SK-N-SH (cell line): Measurements from ENCODE around the gene ASCL3. TPM values are rescaled to one million over a fixed set of nuclear protein-coding genes. Genes with fewer than 3 reads are reported as not detected.
"Not testable (repeated sequence)": the region's sequence is repeated elsewhere in the genome, so short reads cannot be mapped to it uniquely, and the experiment has no call there.

Source experiments
- CTCF ChIA-PET: fragments of 300-600, 350-600 bp; formaldehyde crosslinking; extraction: SDS; loops from one replicate; lab custom pipeline; 2021; lab: Yijun Ruan, JAX
- POLR2A ChIA-PET: fragments of 350-600 bp; sonication (Branson Sonifier 250); formaldehyde crosslinking; extraction: SDS; loops from one replicate; lab custom pipeline; 2020; ENCODE audit warnings: antibody characterized with exemption, inconsistent platforms; lab: Yijun Ruan, JAX
- DNase-seq: peaks from one replicate; pipeline ENCODE4 v3.0.0; 2012
- H2AFZ ChIP-seq: fragments of 200-600 bp; sonication (generic); 2 replicates; pipeline ENCODE4 v1.8.1; 2016; ENCODE audit warnings: antibody characterized with exemption, mild to moderate bottlenecking, low read depth
- H3F3A ChIP-seq: fragments of 200-600 bp; sonication (generic); replicated peaks from 2 replicates; pipeline ENCODE3; 2016; ENCODE audit warnings: antibody characterized with exemption, mild to moderate bottlenecking; ENCODE audit not compliant: insufficient read depth
- H3K27ac ChIP-seq, 2 experiments: fragments of 200-500 bp in 1 of 2; fragments of 200-600 bp in 1 of 2; sonication (Bioruptor generic) in 1 of 2; sonication (generic), shearing (Covaris generic) in 1 of 2; 2 replicates each; pipeline versions ENCODE4 v1.5.1 to v1.6.1; 2014 to 2016; ENCODE audit warnings: low read depth in 2 of 2, inconsistent platforms in 1 of 2, low read length in 1 of 2, mild to moderate bottlenecking in 1 of 2, mixed read lengths in 1 of 2
- H3K27me3 ChIP-seq: fragments of 200-600 bp; sonication (generic), shearing (Covaris generic); 2 replicates; pipeline ENCODE4 v1.6.1; 2016; ENCODE audit warnings: mixed run types; ENCODE audit not compliant: insufficient read depth
- H3K36me3 ChIP-seq, 2 experiments: fragments of 200-500 bp in 1 of 2; fragments of 200-600 bp in 1 of 2; sonication (Bioruptor generic) in 1 of 2; sonication (generic) in 1 of 2; replicated peaks in 1 of 2; 2 replicates each; pipeline versions ENCODE3 to v1.5.1; 2014 to 2016; ENCODE audit warnings: low read length in 1 of 2, mild to moderate bottlenecking in 1 of 2; ENCODE audit not compliant: insufficient read depth in 2 of 2, control insufficient read depth in 1 of 2
- H3K4me1 ChIP-seq, 2 experiments: fragments of 200-500 bp in 1 of 2; fragments of 200-600 bp in 1 of 2; sonication (Bioruptor generic) in 1 of 2; sonication (generic), shearing (Covaris generic) in 1 of 2; 2 replicates each; pipeline versions ENCODE4 v1.5.1 to v1.6.1; 2014 to 2016; ENCODE audit warnings: low read depth in 1 of 2, low read length in 1 of 2, mixed run types in 1 of 2; ENCODE audit not compliant: insufficient read depth in 2 of 2, control insufficient read depth in 1 of 2
- H3K4me2 ChIP-seq: fragments of 200-600 bp; sonication (generic), shearing (Covaris generic); 2 replicates; pipeline ENCODE4 v1.6.1; 2017; ENCODE audit warnings: mixed run types
- H3K4me3 ChIP-seq, 2 experiments: fragments of 200-500 bp in 1 of 2; fragments of 200-600 bp in 1 of 2; sonication (Bioruptor generic) in 1 of 2; sonication (generic), shearing (Covaris generic) in 1 of 2; 2 replicates each; pipeline versions ENCODE4 v1.5.1 to v1.8.1; 2014 to 2016; ENCODE audit warnings: low read depth in 2 of 2, inconsistent platforms in 1 of 2, low read length in 1 of 2, mild to moderate bottlenecking in 1 of 2, mixed read lengths in 1 of 2, moderate library complexity in 1 of 2
- H3K79me2 ChIP-seq: fragments of 200-600 bp; sonication (generic); 2 replicates; pipeline ENCODE4 v1.8.1; 2017; ENCODE audit warnings: mild to moderate bottlenecking; ENCODE audit not compliant: insufficient read depth
- H3K9ac ChIP-seq: fragments of 200-600 bp; sonication (generic); 2 replicates; pipeline ENCODE4 v1.6.1; 2017; ENCODE audit warnings: mixed run types
- H3K9me2 ChIP-seq: fragments of 200-600 bp; sonication (generic); 2 replicates; pipeline ENCODE4 v1.6.1; 2017; ENCODE audit warnings: mixed run types
- H3K9me3 ChIP-seq: fragments of 200-600 bp; sonication (generic); 2 replicates; pipeline ENCODE4 v1.6.1; 2017; ENCODE audit warnings: mixed run types, mild to moderate bottlenecking, moderate library complexity
- H4K20me1 ChIP-seq: fragments of 200-600 bp; sonication (generic); 2 replicates; pipeline ENCODE4 v1.6.1; 2017; ENCODE audit warnings: mild to moderate bottlenecking, mixed run types; ENCODE audit not compliant: insufficient read depth
- MAX ChIP-seq: IDR thresholded peaks from 2 replicates; pipeline ENCODE4 v1.4.0; 2012; ENCODE audit warnings: low read depth
- MEF2A ChIP-seq: IDR thresholded peaks from 2 replicates; pipeline ENCODE4 v1.4.0; 2012; ENCODE audit warnings: low read depth, borderline replicate concordance
- MXI1 ChIP-seq: IDR thresholded peaks from 2 replicates; pipeline ENCODE4 v1.6.1; 2012; ENCODE audit warnings: mild to moderate bottlenecking, low read depth, low read length, improper control_type of control experiment
- TAF1 ChIP-seq: IDR thresholded peaks from 2 replicates; pipeline ENCODE4 v1.6.1; 2012; ENCODE audit warnings: low read depth, mild to moderate bottlenecking, low read length, moderate library complexity, borderline replicate concordance
- USF1 ChIP-seq: IDR thresholded peaks from 2 replicates; pipeline ENCODE4 v1.4.0; 2012; ENCODE audit warnings: low read depth, borderline replicate concordance
- USF2 ChIP-seq: fragments of 150-350 bp; IDR thresholded peaks from 2 replicates; pipeline ENCODE4 v1.6.1; 2017; ENCODE audit warnings: antibody characterized with exemption, low read length, low read depth, borderline replicate concordance
- YY1 ChIP-seq: IDR thresholded peaks from 2 replicates; pipeline ENCODE4 v1.4.0; 2012; ENCODE audit warnings: low read depth, mild to moderate bottlenecking
- ZBTB33 ChIP-seq: IDR thresholded peaks from 2 replicates; pipeline ENCODE4 v1.4.0; 2012; ENCODE audit warnings: low read depth, borderline replicate concordance
- WGBS: methylation state at CpG from one replicate; pipeline ENCODE4 v1.1.6; 2017; ENCODE audit warnings: low lambda C conversion rate; 5-methylcytosine and 5-hydroxymethylcytosine counted together
- polyA plus RNA-seq, 3 experiments: library from polyadenylated mRNA; depleted of rRNA; stranded (reverse); fragments of >200 nt; gene quantifications; 2 replicates each; pipeline ENCODE4 v1.2.3, GENCODE V29; 2012

Gene ASCL3
- polyA plus RNA-seq, 1 of the 3 experiments (the other 2 are of a cell fraction), result not detected

- no peaks in the 10 kb centered on the region for H3K9me2 ChIP-seq
- no peak overlapping the region for H3K4me3 ChIP-seq
- TF ChIP-seq TAF1 (no peak), USF1 (no peak), ZBTB33 (no peak), MEF2A (no peak), YY1 (no peak), MXI1 (no peak), MAX (no peak), USF2 (no peak)
- H3K4me2 ChIP-seq, result no peak overlapping the region
- H3K27me3 ChIP-seq, result no peaks in the 10 kb centered on the region
- POLR2A ChIA-PET, result interaction anchor here (2.3 kb wide), 1 partner anchor 16 kb away, joined by 6 read pairs; the partner anchor contains the start of gene TMEM9B
- H3K27ac ChIP-seq, result no peak overlapping the region
- H3K4me1 ChIP-seq, result no peaks in the 10 kb centered on the region
- H2AFZ ChIP-seq, result no peak overlapping the region
- H4K20me1 ChIP-seq, result no peaks in the 10 kb centered on the region
- no peaks in the 10 kb centered on the region for H3K36me3 ChIP-seq
- 78% methylated on average over 3 of the region's 3 CpGs for WGBS
- no peak for DNase-seq
- no peak overlapping the region for H3K9ac ChIP-seq
- CTCF ChIA-PET, result interaction anchor here (1.5 kb wide), 1 partner anchor 35 kb away, joined by 5 read pairs; no protein-coding TSS in a partner anchor
- H3F3A ChIP-seq, result no peaks in the 10 kb centered on the region
- no peaks in the 10 kb centered on the region for H3K79me2 ChIP-seq
- H3K9me3 ChIP-seq, result no peaks in the 10 kb centered on the region
Measured at GRCh38 chr11:8980485-8980884, 37.7 kb upstream of the ASCL3 start.

- H3K9me2 ChIP-seq, H3K4me3 ChIP-seq, H3K9me3 ChIP-seq, H3K4me2 ChIP-seq, H3K27ac ChIP-seq, CTCF ChIA-PET, H3F3A ChIP-seq, H3K79me2 ChIP-seq, H3K4me1 ChIP-seq, DNase-seq, H3K27me3 ChIP-seq, H3K36me3 ChIP-seq, POLR2A ChIA-PET, H3K9ac ChIP-seq, H2AFZ ChIP-seq, H4K20me1 ChIP-seq: not testable (repeated sequence)
- 94% methylated on average over 5 of the region's 7 CpGs for WGBS
Measured at GRCh38 chr11:8979365-8979764, 36.5 kb upstream of the ASCL3 start.
